Measurements from ENCODE around the gene MLH3.

Gene MLH3

DNA sequence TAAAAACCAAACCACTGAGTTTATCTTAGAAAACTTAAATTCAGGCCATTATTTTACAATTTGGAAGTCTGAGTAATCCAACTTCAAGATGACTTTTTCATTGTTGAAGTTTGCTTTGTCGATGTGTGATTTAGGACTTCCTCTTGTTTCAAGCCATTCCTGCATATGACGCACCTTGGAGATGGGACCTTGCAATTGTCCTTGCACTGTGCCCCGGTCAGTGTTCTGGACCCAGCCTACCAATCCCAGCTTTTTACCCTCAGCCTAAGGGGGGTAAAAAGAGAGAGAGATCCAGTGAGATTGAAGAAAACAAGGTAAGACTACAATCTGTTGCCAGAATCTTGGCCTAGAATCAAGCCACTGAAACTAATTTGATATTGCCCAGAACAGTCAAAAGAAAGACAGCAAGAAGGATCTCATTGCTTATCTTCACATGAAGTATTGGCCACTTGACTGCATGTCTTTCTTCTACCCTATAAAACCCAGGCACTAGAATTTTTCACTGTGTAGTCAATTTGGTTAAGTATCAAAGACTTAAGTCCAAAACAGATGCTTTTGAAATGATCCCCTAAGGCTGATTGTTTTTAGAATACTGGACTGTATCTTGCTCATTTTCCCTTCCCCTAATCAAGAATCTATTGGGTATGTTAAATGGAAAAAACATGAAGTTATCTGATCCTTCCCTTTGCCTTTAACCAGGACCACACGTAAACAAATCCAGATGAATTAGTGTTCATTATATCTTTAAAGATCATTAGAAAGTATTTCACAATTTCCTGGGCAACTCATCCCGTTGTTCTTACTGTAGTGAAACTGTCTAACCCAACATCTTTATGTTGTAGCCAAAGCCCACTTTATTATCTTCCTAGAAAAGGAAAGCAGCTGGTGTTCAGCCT lies 2.4 kb upstream of the MLH3 start:
- peak; percentile 28; the same call in 1 of the 3 replicates for ATAC-seq (ENCODE audit: low read depth)

DNA sequence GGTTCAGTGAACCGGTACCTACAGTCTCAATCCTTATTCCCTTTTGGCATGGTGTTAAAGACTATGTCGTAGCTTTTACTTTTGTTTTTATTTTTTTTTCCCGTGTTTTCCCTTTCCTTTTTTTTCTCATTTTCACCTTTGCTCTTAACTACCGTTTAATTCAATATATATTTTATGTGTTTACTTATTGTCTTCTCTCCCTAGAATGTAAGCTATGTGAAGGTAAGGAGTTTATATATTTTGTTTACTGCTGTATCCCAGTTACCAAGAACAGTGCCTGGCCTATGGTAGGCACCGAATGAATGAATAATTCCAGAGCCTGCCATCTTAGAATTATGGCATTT lies 261 bp upstream of the MLH3 start:
- DNase-seq (ENCODE audit: low spot score), result no peak
- peak overlapping the region; percentile 44 for H3K4me3 ChIP-seq (ENCODE audit: severe bottlenecking)
- peaks cover 50% of the 10 kb centered on the region for H3K36me3 ChIP-seq (ENCODE audit: low read depth)
- H3K4me1 ChIP-seq (ENCODE audit: insufficient read depth, poor library complexity, severe bottlenecking), result peaks cover 17% of the 10 kb centered on the region
- no peaks in the 10 kb centered on the region for H3K27me3 ChIP-seq (ENCODE audit: insufficient read depth, poor library complexity, severe bottlenecking)
- H3K27ac ChIP-seq (ENCODE audit: poor library complexity, severe bottlenecking), result peak overlapping the region; percentile 18
- no peaks in the 10 kb centered on the region for H3K9me3 ChIP-seq (ENCODE audit: severe bottlenecking)
- no peak for TF ChIP-seq CTCF (IDR thresholded peaks at IDR 0.05; ENCODE audit: poor library complexity, severe bottlenecking)
- ATAC-seq (ENCODE audit: low read depth), result no peak

More for the DNA sequence above, 2.4 kb upstream of the MLH3 start:
- TF ChIP-seq CTCF (IDR thresholded peaks at IDR 0.05; ENCODE audit: poor library complexity, severe bottlenecking), result no peak
- no peaks in the 10 kb centered on the region for H3K27me3 ChIP-seq (ENCODE audit: insufficient read depth, poor library complexity, severe bottlenecking)
- peak overlapping the region; percentile 24 for H3K27ac ChIP-seq (ENCODE audit: poor library complexity, severe bottlenecking)
- H3K4me3 ChIP-seq (ENCODE audit: severe bottlenecking), result no peak overlapping the region
- DNase-seq (ENCODE audit: low spot score), result no peak
- peaks cover 54% of the 10 kb centered on the region for H3K36me3 ChIP-seq (ENCODE audit: low read depth)
- peaks cover 17% of the 10 kb centered on the region for H3K4me1 ChIP-seq (ENCODE audit: insufficient read depth, poor library complexity, severe bottlenecking)
- H3K9me3 ChIP-seq (ENCODE audit: severe bottlenecking), result no peaks in the 10 kb centered on the region

- Histone ChIP-seq H3K27ac (ENCODE audit: poor library complexity, severe bottlenecking) (no peak overlapping the region), H3K4me3 (ENCODE audit: severe bottlenecking) (no peak overlapping the region), H3K36me3 (ENCODE audit: low read depth) (peaks cover 37% of the 10 kb centered on the region), H3K4me1 (ENCODE audit: insufficient read depth, poor library complexity, severe bottlenecking) (peaks cover 19% of the 10 kb centered on the region), H3K9me3 (ENCODE audit: severe bottlenecking) (no peaks in the 10 kb centered on the region), H3K27me3 (ENCODE audit: insufficient read depth, poor library complexity, severe bottlenecking) (no peaks in the 10 kb centered on the region)
- no peak for TF ChIP-seq CTCF (IDR thresholded peaks at IDR 0.05; ENCODE audit: poor library complexity, severe bottlenecking)
- ATAC-seq (ENCODE audit: low read depth) (no peak), DNase-seq (ENCODE audit: low spot score) (no peak)
Measured at GRCh38 chr14:75049731-75050201, 1.5 kb downstream of the MLH3 start.

DNA sequence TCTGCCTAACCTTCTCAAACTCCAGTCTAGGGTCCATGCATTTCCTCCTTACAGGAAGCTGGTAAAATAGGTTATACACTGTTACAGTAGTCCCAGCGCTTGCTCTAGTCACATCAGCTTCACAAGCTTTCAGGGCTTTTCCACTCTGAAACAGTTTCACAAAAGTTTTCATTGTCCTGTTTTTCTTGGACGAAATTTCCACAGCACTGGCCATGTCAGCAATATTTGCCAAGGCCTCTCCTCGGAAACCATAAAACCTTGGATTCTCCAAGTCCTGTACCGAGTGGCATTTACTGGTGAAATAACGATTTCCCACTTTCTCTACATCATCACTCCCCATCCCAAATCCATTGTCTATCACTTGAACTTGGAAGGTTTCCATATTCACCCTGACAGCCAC lies 2.1 kb downstream of the MLH3 start:
- ATAC-seq (ENCODE audit: low read depth) (no peak), DNase-seq (ENCODE audit: low spot score) (no peak)
- no peaks in the 10 kb centered on the region for H3K27me3 ChIP-seq (ENCODE audit: insufficient read depth, poor library complexity, severe bottlenecking)
- H3K4me1 ChIP-seq (ENCODE audit: insufficient read depth, poor library complexity, severe bottlenecking), result peaks cover 20% of the 10 kb centered on the region
- H3K4me3 ChIP-seq (ENCODE audit: severe bottlenecking), result no peak overlapping the region
- peaks cover 32% of the 10 kb centered on the region for H3K36me3 ChIP-seq (ENCODE audit: low read depth)
- TF ChIP-seq CTCF (IDR thresholded peaks at IDR 0.05; ENCODE audit: poor library complexity, severe bottlenecking), result no peak
- H3K27ac ChIP-seq (ENCODE audit: poor library complexity, severe bottlenecking), result no peak overlapping the region
- H3K9me3 ChIP-seq (ENCODE audit: severe bottlenecking), result no peaks in the 10 kb centered on the region

- Histone ChIP-seq H3K36me3 (ENCODE audit: low read depth) (peaks cover 29% of the 10 kb centered on the region), H3K4me3 (ENCODE audit: severe bottlenecking) (no peak overlapping the region), H3K27me3 (ENCODE audit: insufficient read depth, poor library complexity, severe bottlenecking) (no peaks in the 10 kb centered on the region), H3K27ac (ENCODE audit: poor library complexity, severe bottlenecking) (no peak overlapping the region), H3K9me3 (ENCODE audit: severe bottlenecking) (no peaks in the 10 kb centered on the region), H3K4me1 (ENCODE audit: insufficient read depth, poor library complexity, severe bottlenecking) (peaks cover 17% of the 10 kb centered on the region)
- TF ChIP-seq CTCF (IDR thresholded peaks at IDR 0.05; ENCODE audit: poor library complexity, severe bottlenecking), result no peak
- no peak for DNase-seq (ENCODE audit: low spot score)
- ATAC-seq (ENCODE audit: low read depth), result no peak
Measured at GRCh38 chr14:75048101-75048500, 3.2 kb downstream of the MLH3 start.
